Spleen (tissue), 11 donors: ENCODE data around the gene SRCAP. TPM values are rescaled to one million over a fixed set of nuclear protein-coding genes. Genes with fewer than 3 reads are reported as not detected.

ENCODE experiments used
- DNase-seq: peaks from one replicate; pipeline ENCODE4 v3.0.0-alpha.2; 2020
- H3K27ac ChIP-seq, 8 donors: fragments of 200-600 bp; sonication (generic) in 7 of 8; 1 replicate in 4 of 8; 2 replicates in 4 of 8; pipeline versions ENCODE4 v1.5.0 to v1.8.0; 2016 to 2021; ENCODE audit warnings: inconsistent platforms in 4 of 8, mild to moderate bottlenecking in 4 of 8, moderate library complexity in 1 of 8
- H3K27me3 ChIP-seq, 7 donors: fragments of 200-600 bp; sonication (generic) in 6 of 7; replicated peaks in 1 of 7; 1 replicate in 4 of 7; 2 replicates in 3 of 7; pipeline versions ENCODE4 v1.5.0 to v1.8.0; 2016 to 2021; ENCODE audit warnings: inconsistent platforms in 3 of 7, mild to moderate bottlenecking in 1 of 7
- H3K36me3 ChIP-seq, 6 donors: fragments of 200-600 bp; sonication (generic) in 5 of 6; 1 replicate in 4 of 6; 2 replicates in 2 of 6; pipeline versions ENCODE4 v1.5.0 to v1.8.0; 2016 to 2021; ENCODE audit warnings: inconsistent platforms in 2 of 6
- H3K4me1 ChIP-seq, 6 donors: fragments of 200-600 bp; sonication (generic) in 5 of 6; 1 replicate in 3 of 6; 2 replicates in 3 of 6; pipeline versions ENCODE4 v1.5.0 to v1.8.0; 2016 to 2021; ENCODE audit warnings: inconsistent platforms in 3 of 6
- H3K4me3 ChIP-seq, 8 donors: fragments of 200-600 bp; sonication (generic) in 7 of 8; 1 replicate in 4 of 8; 2 replicates in 4 of 8; pipeline versions ENCODE4 v1.5.0 to v1.8.0; 2016 to 2021; ENCODE audit warnings: inconsistent platforms in 4 of 8, mild to moderate bottlenecking in 4 of 8, moderate library complexity in 2 of 8
- H3K9me3 ChIP-seq, 8 donors: fragments of 200-600 bp; sonication (generic) in 7 of 8; 1 replicate in 4 of 8; 2 replicates in 4 of 8; pipeline versions ENCODE4 v1.5.0 to v1.8.0; 2016 to 2021; ENCODE audit warnings: inconsistent platforms in 4 of 8
- CTCF ChIP-seq, 11 experiments: fragments of 200-600 bp in 7 of 11; fragments of 450-650 bp in 4 of 11; sonication (generic) in 4 of 11; IDR thresholded peaks in 8 of 11; conservative IDR thresholded peaks in 3 of 11; 1 replicate in 7 of 11; 2 replicates in 4 of 11; pipeline versions ENCODE4 v1.4.0 to v1.8.0; 2016 to 2021; ENCODE audit warnings: antibody characterized with exemption in 11 of 11, inconsistent platforms in 4 of 11, mild to moderate bottlenecking in 1 of 11
- POLR2A ChIP-seq, 3 donors: fragments of 450-650 bp; IDR thresholded peaks; one replicate each; pipeline ENCODE4 v1.5.1; 2017; ENCODE audit warnings: antibody characterized with exemption in 3 of 3, mild to moderate bottlenecking in 1 of 3
- POLR2AphosphoS5 ChIP-seq, 3 donors: sonication (generic); formaldehyde crosslinking; IDR thresholded peaks; one replicate each; pipeline ENCODE4 v1.5.1; 2017; ENCODE audit warnings: antibody characterized with exemption in 3 of 3
- WGBS, 5 donors: extraction: QIAGEN DNeasy Blood & Tissue Kit in 3 of 5; methylation state at CpG; one replicate each; pipeline versions ENCODE4 v1.1.5 to v1.1.7; 2013 to 2018; 5-methylcytosine and 5-hydroxymethylcytosine counted together
- intact Hi-C: fragments of 100-400 bp; cut with DNase I; formaldehyde crosslinking; loops from one replicate; pipeline ENCODE4 v1.15.0; 2023; ENCODE audit warnings: low total_unique reads
- polyA plus RNA-seq, 3 donors: library from polyadenylated mRNA; stranded (reverse); fragments of 200-250 nt; gene quantifications; one replicate each; pipeline ENCODE4 v1.2.1, GENCODE V29; 2013
- total RNA-seq, 7 donors: library from RNA; depleted of rRNA in 3 of 7; stranded (reverse); fragments of >200 nt in 3 of 7; fragmentation: NEBNext Ultra II Directional in 4 of 7; extraction: Animal tissue kit (Norgen Biotek cat#: 25700) in 4 of 7; gene quantifications; one replicate each; pipeline versions ENCODE4 v1.1.0 to v1.2.1, GENCODE V29; 2016 to 2021
- donor health status: healthy with polysubstance abuse.
- donor health status: DM: no; HTN: no; CAD: no; lungs with moderate emphysema.
- donor health status: DM: no; HTN: no; CAD: no.
- donor health status: Bipolar disorder and iron deficiency.
- donor health status: healthy.
- donor health status: DM: no; HTN: no; CAD: no.
- donor health status: DM: yes; HTN: yes; CAD: no.

Gene SRCAP
- total and polyA plus RNA-seq, 10 donors: 1.2 to 85.7 (median 68.3) TPM

- H3K4me1 ChIP-seq: peaks cover 0 to 50% (median 26%) of the 10 kb centered on the region in 6 donors
- peaks cover 0 to 42% (median 24%) of the 10 kb centered on the region in 6 donors for H3K36me3 ChIP-seq
- H3K9me3 ChIP-seq: no peaks in the 10 kb centered on the region
- no peak for DNase-seq
- peak overlapping the region in 5 of 8 donors; percentile 73 to 93 (median 81) for H3K4me3 ChIP-seq
- H3K27me3 ChIP-seq: peaks cover 0 to 26% (median 0%) of the 10 kb centered on the region in 7 donors
- TF ChIP-seq POLR2A (IDR thresholded peaks at IDR 0.05) (no peak), POLR2AphosphoS5 (IDR thresholded peaks at IDR 0.05) (no peak), CTCF (IDR thresholded peaks at IDR 0.05 in 8 of 11, conservative IDR thresholded peaks at IDR 0.05 in 3 of 11) (no peak)
- WGBS, 5 donors: 70 to 84% (median 70%) methylated on average over 7 of the region's 7 CpGs
- intact Hi-C loops: loop anchor here (10.0 kb wide), 1 partner anchor 59 kb away; no protein-coding TSS in a partner anchor
- H3K27ac ChIP-seq: no peak overlapping the region
Measured at GRCh38 chr16:30785126-30786106, 86.4 kb downstream of the SRCAP start.

GRCh38 chr16:30786115-30786935, 87.4 kb downstream of the SRCAP start:
- Histone ChIP-seq H3K36me3 (peaks cover 0 to 33% (median 24%) of the 10 kb centered on the region in 6 donors), H3K4me3 (peak overlapping the region; percentile 65 to 93 (median 78)), H3K27ac (peak overlapping the region; percentile 66 to 89 (median 84)), H3K27me3 (peaks cover 0 to 26% (median 0%) of the 10 kb centered on the region in 7 donors), H3K4me1 (peaks cover 0 to 42% (median 26%) of the 10 kb centered on the region in 6 donors), H3K9me3 (no peaks in the 10 kb centered on the region)
- peak in 1 of 3 donors; percentile 33 for TF ChIP-seq POLR2AphosphoS5 (IDR thresholded peaks at IDR 0.05)
- no peak for TF ChIP-seq POLR2A (IDR thresholded peaks at IDR 0.05)
- intact Hi-C loops: loop anchor here (10.0 kb wide), 1 partner anchor 58 kb away; no protein-coding TSS in a partner anchor
- no peak for DNase-seq
- WGBS, 5 donors: 5 to 13% (median 9%) methylated on average over 22 to 57 of the region's 57 CpGs

GRCh38 chr16:30786936-30787612, 88.1 kb downstream of the SRCAP start, which contains the start of gene ZNF629:
ZNF629 (minus strand) TSS chr16:30787205; CDS start chr16:30784482, 2,723 bp downstream.
- Histone ChIP-seq H3K4me3 (peak within 1 kb of the TSS; percentile 65 to 93 (median 78)), H3K27me3 (peaks cover 0 to 26% (median 0%) of the 10 kb centered on the region in 7 donors), H3K9me3 (no peaks in the 10 kb centered on the region), H3K4me1 (peaks cover 0 to 42% (median 26%) of the 10 kb centered on the region in 6 donors), H3K27ac (peak within 1 kb of the TSS; percentile 66 to 89 (median 84)), H3K36me3 (peaks cover 0 to 26% (median 18%) of the 10 kb centered on the region in 6 donors)
- intact Hi-C loops: loop anchor here (10.0 kb wide), 1 partner anchor 58 kb away; no protein-coding TSS in a partner anchor
- 1 to 5% (median 2%) methylated on average over 4 to 37 of the region's 37 CpGs for WGBS, 5 donors
- DNase-seq: no peak
- TF ChIP-seq POLR2AphosphoS5 (IDR thresholded peaks at IDR 0.05) (peak; percentile 40 to 66 (median 46)), POLR2A (IDR thresholded peaks at IDR 0.05) (no peak), CTCF (IDR thresholded peaks at IDR 0.05 in 8 of 11, conservative IDR thresholded peaks at IDR 0.05 in 3 of 11) (no peak)
